HCT116 (cell line): ENCODE data around the gene RALGPS1.

Experiments
- ATF3 ChIP-seq: IDR thresholded peaks from 2 replicates; pipeline ENCODE4 v1.6.1; 2012
- CTCF ChIP-seq, 3 experiments: fragments of 200-600 bp in 1 of 3; sonication (generic) in 1 of 3; IDR thresholded peaks in 2 of 3; conservative IDR thresholded peaks in 1 of 3; 2 replicates each; pipeline ENCODE4 v1.5.1; 2012 to 2017; ENCODE audit warnings: low read depth in 2 of 3, low read length in 2 of 3, antibody characterized with exemption in 1 of 3, borderline replicate concordance in 1 of 3, control low read depth in 1 of 3, mild to moderate bottlenecking in 1 of 3, mixed read lengths in 1 of 3, mixed run types in 1 of 3, moderate library complexity in 1 of 3; ENCODE audit not compliant: insufficient read depth in 1 of 3
- EZH2 ChIP-seq: fragments of 200-600 bp; sonication (generic); IDR thresholded peaks from 2 replicates; pipeline ENCODE4 v1.6.1; 2017; ENCODE audit warnings: antibody characterized with exemption, mixed run types
- EZH2phosphoT487 ChIP-seq: fragments of 200-600 bp; IDR thresholded peaks from 2 replicates; pipeline ENCODE4 v1.6.1; 2018; ENCODE audit warnings: antibody characterized with exemption, borderline replicate concordance
- JUND ChIP-seq: IDR thresholded peaks from 2 replicates; pipeline ENCODE4 v1.6.1; 2012
- MAX ChIP-seq: IDR thresholded peaks from 2 replicates; pipeline ENCODE4 v1.6.1; 2012
- POLR2A ChIP-seq: IDR thresholded peaks from 2 replicates; pipeline ENCODE4 v1.7.0; 2011; ENCODE audit warnings: borderline replicate concordance; ENCODE audit not compliant: insufficient read depth, insufficient read length; ENCODE audit errors: extremely low read depth
- SP1 ChIP-seq: IDR thresholded peaks from 2 replicates; pipeline ENCODE4 v1.6.1; 2012; ENCODE audit warnings: low read depth
- TCF7L2 ChIP-seq: IDR thresholded peaks from 2 replicates; pipeline ENCODE4 v1.7.0; 2011; ENCODE audit warnings: borderline replicate concordance, inconsistent platforms; ENCODE audit not compliant: insufficient read depth, insufficient read length; ENCODE audit errors: extremely low read depth
- YY1 ChIP-seq: IDR thresholded peaks from 2 replicates; pipeline ENCODE4 v1.6.1; 2011; ENCODE audit warnings: low read length, low read depth, moderate library complexity, mild to moderate bottlenecking; ENCODE audit not compliant: insufficient replicate concordance; ENCODE audit errors: extremely low read depth
- ZFX ChIP-seq: fragments of 450-650 bp; IDR thresholded peaks from 2 replicates; pipeline ENCODE4 v1.6.1; 2017
- ZNF274 ChIP-seq: fragments of 200-500 bp; sonication (Bioruptor generic); IDR thresholded peaks from 2 replicates; pipeline ENCODE4 v1.6.1; 2014; ENCODE audit warnings: mild to moderate bottlenecking, low read depth, low read length, inconsistent platforms

- TF ChIP-seq ATF3 (no peak), EZH2 (no peak), EZH2phosphoT487 (no peak), CTCF (IDR thresholded peaks at IDR 0.05 in 2 of 3, conservative IDR thresholded peaks at IDR 0.05 in 1 of 3; ENCODE audit: borderline replicate concordance in 1 of 3, insufficient read depth in 1 of 3, low read depth in 2 of 3, low read length in 2 of 3) (no peak), MAX (no peak), JUND (no peak), SP1 (no peak), TCF7L2 (no peak), YY1 (no peak), ZNF274 (no peak), ZFX (no peak), POLR2A (no peak)
These were observed 294.6 kb downstream of the RALGPS1 start for GRCh38 chr9:127209220-127209619.
